Subcutaneous adipose tissue (tissue), 4 donors: Measurements from ENCODE around the gene ILDR1. TPM values are rescaled to one million over a fixed set of nuclear protein-coding genes. Genes with fewer than 3 reads are reported as not detected.

Source experiments
- total RNA-seq, 4 donors: library from RNA; depleted of rRNA; stranded (reverse); fragments of >200 nt; gene quantifications; one replicate each; pipeline ENCODE4 v1.1.0, GENCODE V29; 2016
- TF ChIP-seq, protein P1 (sequence below): fragments of 450-650 bp; IDR thresholded peaks from one replicate; pipeline ENCODE4 v1.5.1; 2016; ENCODE audit warnings: low read depth, mild to moderate bottlenecking, control low read depth, antibody characterized with exemption, moderate library complexity

ILDR1 gene
- total RNA-seq, 4 donors from 2014 or later, result 0.17 TPM; not detected in 3

DNA sequence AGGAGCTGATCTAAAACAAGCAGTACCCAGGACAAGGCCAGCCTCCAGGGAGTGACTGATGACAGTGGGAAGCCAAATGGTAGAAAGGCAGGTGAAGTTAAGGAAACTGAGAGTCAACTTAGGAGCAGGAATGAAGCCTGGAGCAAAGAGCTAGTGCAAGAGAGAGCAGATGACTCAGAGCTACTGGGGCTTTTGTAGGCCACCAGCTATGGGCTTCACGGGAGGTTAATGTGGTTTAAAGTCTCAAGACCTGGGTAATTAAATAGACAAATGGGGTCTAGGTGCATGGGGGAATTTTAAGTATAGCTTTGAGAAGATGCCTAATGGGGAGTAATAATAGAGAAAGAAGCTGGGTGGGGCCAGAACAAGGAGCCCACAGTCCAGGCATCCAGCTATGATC, 36.2 kb upstream of the ILDR1 start:
- TF ChIP-seq, protein P1, sequence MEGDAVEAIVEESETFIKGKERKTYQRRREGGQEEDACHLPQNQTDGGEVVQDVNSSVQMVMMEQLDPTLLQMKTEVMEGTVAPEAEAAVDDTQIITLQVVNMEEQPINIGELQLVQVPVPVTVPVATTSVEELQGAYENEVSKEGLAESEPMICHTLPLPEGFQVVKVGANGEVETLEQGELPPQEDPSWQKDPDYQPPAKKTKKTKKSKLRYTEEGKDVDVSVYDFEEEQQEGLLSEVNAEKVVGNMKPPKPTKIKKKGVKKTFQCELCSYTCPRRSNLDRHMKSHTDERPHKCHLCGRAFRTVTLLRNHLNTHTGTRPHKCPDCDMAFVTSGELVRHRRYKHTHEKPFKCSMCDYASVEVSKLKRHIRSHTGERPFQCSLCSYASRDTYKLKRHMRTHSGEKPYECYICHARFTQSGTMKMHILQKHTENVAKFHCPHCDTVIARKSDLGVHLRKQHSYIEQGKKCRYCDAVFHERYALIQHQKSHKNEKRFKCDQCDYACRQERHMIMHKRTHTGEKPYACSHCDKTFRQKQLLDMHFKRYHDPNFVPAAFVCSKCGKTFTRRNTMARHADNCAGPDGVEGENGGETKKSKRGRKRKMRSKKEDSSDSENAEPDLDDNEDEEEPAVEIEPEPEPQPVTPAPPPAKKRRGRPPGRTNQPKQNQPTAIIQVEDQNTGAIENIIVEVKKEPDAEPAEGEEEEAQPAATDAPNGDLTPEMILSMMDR, result no peak

DNA sequence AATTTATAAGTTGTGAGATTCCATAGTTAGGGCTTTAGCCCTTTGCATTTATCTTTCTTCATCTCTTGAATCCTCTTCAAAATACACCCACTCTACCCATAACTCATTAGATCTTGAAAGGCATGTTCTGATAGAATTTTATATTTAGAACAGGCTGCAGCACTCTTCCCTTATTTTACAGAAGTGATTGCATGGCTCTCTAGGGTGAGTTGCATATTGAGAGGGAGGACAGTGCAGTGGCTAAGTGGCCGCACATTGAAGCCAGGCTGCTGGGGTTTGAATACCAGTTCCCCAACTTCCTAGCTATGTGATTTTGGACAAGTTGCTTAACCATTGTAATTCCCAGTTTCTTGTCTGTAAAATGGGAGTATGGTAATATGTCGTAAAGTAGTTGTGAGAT, 35.6 kb upstream of the ILDR1 start:
- TF ChIP-seq, protein P1, result no peak

DNA sequence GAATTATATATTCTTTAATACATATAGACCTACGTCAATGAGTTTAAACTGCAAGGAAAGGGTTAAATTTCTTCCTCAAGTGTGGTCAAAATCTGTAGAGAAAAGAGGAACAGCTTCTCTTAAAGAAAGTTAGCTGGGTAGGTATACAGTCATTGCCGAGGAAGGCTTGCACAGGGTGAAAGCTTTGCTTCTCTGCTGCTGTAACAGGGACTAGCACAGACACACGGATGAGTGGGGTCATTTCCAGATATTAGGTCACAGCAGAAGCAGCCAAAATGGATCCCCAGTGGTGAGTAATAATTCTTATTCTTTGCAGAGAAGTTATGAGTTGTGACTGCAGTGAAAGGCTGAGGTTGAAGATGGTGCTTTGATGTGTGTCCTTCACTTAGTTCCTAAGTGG, 33.2 kb upstream of the ILDR1 start, which contains the start of gene CD86:
Gene CD86, plus strand, starts transcription at position 148 of the 400 bp plus-strand sequence. Its CDS starts 128 bp downstream, at position 276.
- TF ChIP-seq, protein P1, result no peak

DNA sequence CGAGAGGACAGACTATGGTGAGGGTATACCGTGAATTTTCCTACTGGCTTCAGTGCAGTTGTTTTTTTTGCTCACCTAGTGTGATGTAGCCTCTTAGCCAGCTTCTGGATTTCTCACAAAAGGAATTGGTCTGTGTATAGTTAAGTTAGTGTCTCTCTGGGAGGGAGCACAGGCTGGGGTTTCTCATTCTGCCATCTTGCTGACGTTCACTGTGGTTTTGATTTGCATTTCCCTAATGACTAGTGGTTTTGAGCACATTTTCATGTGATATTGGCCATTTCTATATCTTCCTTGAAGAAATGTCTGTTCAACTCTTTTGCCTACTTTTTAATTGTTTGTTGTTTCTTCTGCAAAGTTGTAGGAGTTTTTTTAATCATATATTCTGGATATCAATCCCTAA, 30.9 kb upstream of the ILDR1 start:
- TF ChIP-seq, protein P1, result no peak

DNA sequence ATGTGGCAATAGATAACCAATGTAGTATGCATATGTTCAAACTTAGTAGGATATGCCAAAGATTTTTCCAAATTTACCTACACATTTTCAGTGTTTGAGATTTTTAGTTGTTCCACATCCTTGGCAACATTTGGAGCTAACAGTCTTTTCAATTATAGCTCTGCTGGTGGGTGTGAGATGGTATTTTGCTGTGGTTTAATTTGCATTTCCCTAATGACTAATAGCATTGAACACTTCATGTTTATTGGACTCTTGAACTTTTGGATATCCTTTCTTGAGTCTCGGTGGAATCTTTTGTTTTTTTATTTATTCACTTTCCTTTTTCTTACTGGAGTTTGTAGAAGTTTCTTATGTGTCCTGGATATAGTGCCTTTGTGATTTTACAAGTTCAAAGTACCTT, 11.0 kb upstream of the ILDR1 start:
- TF ChIP-seq, protein P1, result no peak

DNA sequence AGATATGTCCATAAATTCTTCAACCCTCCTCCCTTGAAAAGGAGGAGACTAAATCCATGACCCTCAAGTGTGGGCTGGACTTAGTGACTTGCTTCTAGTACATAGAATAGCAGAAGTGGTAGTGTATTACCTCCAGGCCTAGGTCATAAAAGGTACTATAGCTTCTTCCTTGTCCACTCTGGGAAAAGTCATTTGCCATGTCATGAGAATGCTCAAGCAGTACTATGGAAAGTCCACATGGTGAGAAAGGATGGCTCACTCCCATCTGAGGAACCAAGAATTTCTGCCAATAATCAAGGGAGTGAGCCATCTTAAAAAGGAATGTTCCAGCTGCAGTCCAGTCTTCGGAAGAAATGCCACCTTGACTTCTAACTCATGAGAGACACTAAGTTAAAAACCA, 10.5 kb upstream of the ILDR1 start:
- TF ChIP-seq, protein P1, result no peak

DNA sequence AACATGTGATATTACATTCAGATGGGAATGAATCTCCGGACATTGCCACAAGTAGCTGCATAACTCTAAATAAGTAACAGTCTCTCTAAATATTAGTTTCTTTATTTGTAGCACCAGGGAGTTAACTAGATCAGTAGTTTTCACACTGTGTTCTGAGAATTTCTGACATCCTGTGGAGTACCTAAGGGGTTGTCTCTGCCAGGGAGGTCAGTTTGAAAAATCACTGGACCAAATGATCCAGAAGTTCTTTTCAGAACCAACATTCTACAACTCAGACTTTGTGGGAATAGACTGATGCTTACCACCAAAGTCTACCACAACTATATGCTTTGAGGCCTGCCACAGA, 9.0 kb upstream of the ILDR1 start:
- TF ChIP-seq, protein P1, result no peak
